Measurements from ENCODE around the gene RND1.

RND1 gene

DNA sequence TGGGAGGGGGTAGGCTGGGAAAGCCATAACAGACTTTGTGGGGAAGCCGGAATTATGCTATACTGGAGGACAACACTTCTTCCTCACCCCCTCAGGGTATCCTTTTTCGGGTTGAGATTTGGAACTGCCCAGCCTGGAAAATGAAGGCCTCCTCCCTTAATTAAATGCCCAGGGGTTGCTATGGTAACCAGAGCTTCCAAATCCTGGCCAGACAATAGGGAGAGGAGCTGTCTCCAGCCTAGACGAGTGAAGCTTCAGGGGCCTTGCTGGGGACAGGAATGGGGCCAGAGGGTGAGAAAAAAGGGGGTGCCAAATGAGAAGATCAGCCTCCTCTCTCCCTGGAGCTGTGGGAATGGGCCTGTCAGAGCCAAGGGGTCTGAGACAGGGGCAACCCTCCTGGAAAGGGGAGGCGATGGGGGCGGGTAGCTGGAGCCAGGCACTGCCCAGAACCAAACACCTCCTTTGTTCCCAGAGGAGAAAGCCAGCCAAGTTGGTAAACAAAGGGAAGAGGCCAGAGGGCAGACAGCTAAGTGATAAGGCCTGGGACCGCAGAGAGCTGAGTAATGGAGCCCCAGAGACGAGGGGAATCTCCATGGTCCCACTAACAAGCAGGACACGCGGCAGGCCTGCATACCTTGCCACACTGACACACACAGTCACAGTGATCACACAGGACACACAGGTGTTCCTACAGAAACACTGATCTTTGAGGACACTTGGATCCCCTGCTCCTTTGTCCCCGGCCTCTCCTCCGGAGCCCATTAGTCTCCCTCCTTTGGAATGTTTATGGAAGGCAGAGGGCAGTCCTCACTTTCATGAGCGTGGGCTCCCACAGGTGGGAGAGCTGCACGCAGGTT lies 17.9 kb upstream of the RND1 start:
- no peak overlapping the region for H3K4me3 ChIP-seq (ENCODE audit: low read depth, low read length)
- no peak for TF ChIP-seq MAX (IDR thresholded peaks at IDR 0.05; ENCODE audit: low read depth, low read length)
- no peak for TF ChIP-seq MYC (IDR thresholded peaks at IDR 0.05; ENCODE audit: low read depth, low read length)
- no peak for TF ChIP-seq CTCF (IDR thresholded peaks at IDR 0.05; ENCODE audit: low read depth, low read length)
- no peak for TF ChIP-seq POLR2A (IDR thresholded peaks at IDR 0.05; ENCODE audit: extremely low read depth, insufficient read length)
- DNase-seq (ENCODE audit: low read depth) = no peak

DNA sequence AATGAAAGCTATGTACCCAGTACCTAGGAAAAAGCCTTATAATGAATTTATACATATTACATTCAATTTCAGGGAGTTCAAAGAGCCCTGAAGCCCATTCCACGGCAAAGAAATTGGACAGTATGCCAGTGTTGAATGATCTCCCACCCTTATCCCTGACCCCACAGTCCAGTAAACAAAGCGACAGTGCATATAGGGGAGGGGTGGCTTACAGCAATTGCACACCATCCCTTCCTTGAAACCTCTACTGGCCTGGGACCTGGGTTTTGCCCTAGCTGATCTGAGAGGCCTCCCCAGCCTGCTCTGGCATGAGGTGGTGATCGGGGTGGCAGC lies 17.3 kb upstream of the RND1 start:
- DNase-seq (ENCODE audit: low read depth) = no peak
- TF ChIP-seq CTCF (IDR thresholded peaks at IDR 0.05; ENCODE audit: low read depth, low read length) (no peak), MAX (IDR thresholded peaks at IDR 0.05; ENCODE audit: low read depth, low read length) (no peak), MYC (IDR thresholded peaks at IDR 0.05; ENCODE audit: low read depth, low read length) (no peak), POLR2A (IDR thresholded peaks at IDR 0.05; ENCODE audit: extremely low read depth, insufficient read length) (no peak)
- H3K4me3 ChIP-seq (ENCODE audit: low read depth, low read length) = no peak overlapping the region

GRCh38 chr12:48882315-48882687 lies 16.6 kb upstream of the RND1 start:
- no peak for DNase-seq (ENCODE audit: low read depth)
- TF ChIP-seq POLR2A (IDR thresholded peaks at IDR 0.05; ENCODE audit: extremely low read depth, insufficient read length) (no peak), MYC (IDR thresholded peaks at IDR 0.05; ENCODE audit: low read depth, low read length) (no peak), MAX (IDR thresholded peaks at IDR 0.05; ENCODE audit: low read depth, low read length) (no peak), CTCF (IDR thresholded peaks at IDR 0.05; ENCODE audit: low read depth, low read length) (no peak)
- no peak overlapping the region for H3K4me3 ChIP-seq (ENCODE audit: low read depth, low read length)

- no peak overlapping the region for H3K4me3 ChIP-seq (ENCODE audit: low read depth, low read length)
- no peak for DNase-seq (ENCODE audit: low read depth)
- TF ChIP-seq MAX (IDR thresholded peaks at IDR 0.05; ENCODE audit: low read depth, low read length) = no peak
- TF ChIP-seq POLR2A (IDR thresholded peaks at IDR 0.05; ENCODE audit: extremely low read depth, insufficient read length) = no peak
- no peak for TF ChIP-seq CTCF (IDR thresholded peaks at IDR 0.05; ENCODE audit: low read depth, low read length)
- no peak for TF ChIP-seq MYC (IDR thresholded peaks at IDR 0.05; ENCODE audit: low read depth, low read length)
Measured at GRCh38 chr12:48881686-48882314, 16.1 kb upstream of the RND1 start.

- no peak overlapping the region for H3K4me3 ChIP-seq (ENCODE audit: low read depth, low read length)
- no peak for DNase-seq (ENCODE audit: low read depth)
- no peak for TF ChIP-seq POLR2A (IDR thresholded peaks at IDR 0.05; ENCODE audit: extremely low read depth, insufficient read length)
- no peak for TF ChIP-seq MAX (IDR thresholded peaks at IDR 0.05; ENCODE audit: low read depth, low read length)
- no peak for TF ChIP-seq MYC (IDR thresholded peaks at IDR 0.05; ENCODE audit: low read depth, low read length)
Measured at GRCh38 chr12:48880647-48881046, 15.0 kb upstream of the RND1 start.

DNA sequence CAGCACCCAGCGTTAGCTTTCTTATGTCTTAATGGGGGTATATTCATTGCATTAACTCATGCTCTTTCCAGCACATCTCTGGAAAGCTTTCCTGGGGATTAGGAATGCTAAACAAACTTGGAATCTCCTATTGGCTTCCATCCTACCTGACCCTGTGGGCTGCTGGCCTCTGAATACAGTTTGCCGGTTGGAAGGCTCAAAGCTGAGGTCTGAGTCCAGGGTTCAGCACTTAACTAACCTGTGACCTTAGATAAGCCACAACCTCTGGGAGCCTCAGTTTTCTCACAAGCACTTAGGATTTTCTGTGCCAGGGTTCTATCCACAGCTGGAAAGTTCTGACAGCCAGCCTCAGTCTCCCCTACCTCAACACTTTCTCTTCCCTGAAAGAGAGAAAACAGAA lies 12.9 kb upstream of the RND1 start:
- no peak for TF ChIP-seq CTCF (IDR thresholded peaks at IDR 0.05; ENCODE audit: low read depth, low read length)
- no peak for TF ChIP-seq MAX (IDR thresholded peaks at IDR 0.05; ENCODE audit: low read depth, low read length)
- TF ChIP-seq MYC (IDR thresholded peaks at IDR 0.05; ENCODE audit: low read depth, low read length) = no peak
- TF ChIP-seq POLR2A (IDR thresholded peaks at IDR 0.05; ENCODE audit: extremely low read depth, insufficient read length) = no peak
- no peak overlapping the region for H3K4me3 ChIP-seq (ENCODE audit: low read depth, low read length)
- no peak for DNase-seq (ENCODE audit: low read depth)

Measured in NB4 (cell line).